Measurements from ENCODE around the gene GPR153. TPM values are rescaled to one million over a fixed set of nuclear protein-coding genes. Genes with fewer than 3 reads are reported as not detected.

GPR153 gene
- polyA plus RNA-seq, 1 of the 3 experiments (the other 2 are of a cell fraction): 6.6 TPM

GRCh38 chr1:6257541-6258069 lies 3.3 kb downstream of the GPR153 start:
- no peaks in the 10 kb centered on the region for H3F3A ChIP-seq (replicated peaks; ENCODE audit: insufficient read depth)
- no peak for DNase-seq
- no peaks in the 10 kb centered on the region for H3K36me3 ChIP-seq (replicated peaks in 1 of 2; ENCODE audit: control insufficient read depth in 1 of 2, insufficient read depth in 2 of 2, low read length in 1 of 2)
- WGBS (ENCODE audit: low lambda C conversion rate): 93% methylated on average over 4 of the region's 8 CpGs
- no peaks in the 10 kb centered on the region for H3K9me2 ChIP-seq
- no peaks in the 10 kb centered on the region for H3K27me3 ChIP-seq (ENCODE audit: insufficient read depth)
- H3K9ac ChIP-seq: no peak overlapping the region
- no peak overlapping the region for H3K4me2 ChIP-seq
- H3K4me1 ChIP-seq (ENCODE audit: control insufficient read depth in 1 of 2, insufficient read depth in 2 of 2, low read depth in 1 of 2, low read length in 1 of 2): peaks cover 0 to 18% of the 10 kb centered on the region in 2 experiments; a peak in 1 of 4 replicates
- no peaks in the 10 kb centered on the region for H4K20me1 ChIP-seq (ENCODE audit: insufficient read depth)
- no peak overlapping the region for H3K4me3 ChIP-seq (ENCODE audit: low read depth in 2 of 2, low read length in 1 of 2)
- POLR2A ChIA-PET: no interaction called here
- CTCF ChIA-PET: interaction anchor here (0.8 to 5.8 kb wide), 5 partner anchors 11 to 179 kb away, joined by 3 to 68 read pairs (median 4); no protein-coding TSS in a partner anchor
- H3K27ac ChIP-seq (ENCODE audit: low read depth in 2 of 2, low read length in 1 of 2): no peak overlapping the region
- no peak overlapping the region for H2AFZ ChIP-seq (ENCODE audit: low read depth)
- TF ChIP-seq ELF1 (IDR thresholded peaks at IDR 0.05) (no peak), GABPA (IDR thresholded peaks at IDR 0.05; ENCODE audit: low read depth) (no peak), RXRA (IDR thresholded peaks at IDR 0.05; ENCODE audit: borderline replicate concordance, low read depth) (no peak), EP300 (IDR thresholded peaks at IDR 0.05; ENCODE audit: borderline replicate concordance in 1 of 2, low read depth in 1 of 2, low read length in 1 of 2) (no peak), USF2 (IDR thresholded peaks at IDR 0.05; ENCODE audit: borderline replicate concordance, low read depth, low read length) (no peak)
- no peaks in the 10 kb centered on the region for H3K79me2 ChIP-seq (ENCODE audit: insufficient read depth)
- H3K9me3 ChIP-seq: no peaks in the 10 kb centered on the region

- Histone ChIP-seq H4K20me1 (ENCODE audit: insufficient read depth) (no peaks in the 10 kb centered on the region), H3K4me2 (no peak overlapping the region), H3F3A (replicated peaks; ENCODE audit: insufficient read depth) (no peaks in the 10 kb centered on the region), H3K27me3 (ENCODE audit: insufficient read depth) (no peaks in the 10 kb centered on the region), H3K36me3 (replicated peaks in 1 of 2; ENCODE audit: control insufficient read depth in 1 of 2, insufficient read depth in 2 of 2, low read length in 1 of 2) (no peaks in the 10 kb centered on the region), H3K4me1 (ENCODE audit: control insufficient read depth in 1 of 2, insufficient read depth in 2 of 2, low read depth in 1 of 2, low read length in 1 of 2) (peaks cover 0 to 9% of the 10 kb centered on the region in 2 experiments; a peak in 1 of 4 replicates), H3K9me2 (no peaks in the 10 kb centered on the region), H3K4me3 (ENCODE audit: low read depth in 2 of 2, low read length in 1 of 2) (no peak overlapping the region), H3K9ac (no peak overlapping the region), H2AFZ (ENCODE audit: low read depth) (no peak overlapping the region), H3K79me2 (ENCODE audit: insufficient read depth) (no peaks in the 10 kb centered on the region), H3K27ac (ENCODE audit: low read depth in 2 of 2, low read length in 1 of 2) (no peak overlapping the region), H3K9me3 (no peaks in the 10 kb centered on the region)
- DNase-seq: no peak
- POLR2A ChIA-PET: no interaction called here
- CTCF ChIA-PET: interaction anchor here (0.7 to 5.8 kb wide), 5 partner anchors 10 to 217 kb away, joined by 3 to 68 read pairs (median 4); no protein-coding TSS in a partner anchor
- TF ChIP-seq CTCF (IDR thresholded peaks at IDR 0.05): no peak
- TF ChIP-seq TAF1 (IDR thresholded peaks at IDR 0.05; ENCODE audit: borderline replicate concordance, low read depth, low read length): no peak
- TF ChIP-seq GABPA (IDR thresholded peaks at IDR 0.05; ENCODE audit: low read depth): no peak
- no peak for TF ChIP-seq IRF3 (IDR thresholded peaks at IDR 0.05; ENCODE audit: low read depth, low read length)
- TF ChIP-seq FOSL2 (IDR thresholded peaks at IDR 0.05; ENCODE audit: borderline replicate concordance, low read depth): no peak
- no peak for TF ChIP-seq RFX5 (IDR thresholded peaks at IDR 0.05; ENCODE audit: low read length)
- TF ChIP-seq RAD21 (IDR thresholded peaks at IDR 0.05; ENCODE audit: low read length): no peak
- TF ChIP-seq PBX3 (IDR thresholded peaks at IDR 0.05): no peak
- TF ChIP-seq SMC3 (IDR thresholded peaks at IDR 0.05; ENCODE audit: low read depth, low read length): no peak
- no peak for TF ChIP-seq EP300 (IDR thresholded peaks at IDR 0.05; ENCODE audit: borderline replicate concordance in 1 of 2, low read depth in 1 of 2, low read length in 1 of 2)
- no peak for TF ChIP-seq NFIC (IDR thresholded peaks at IDR 0.05; ENCODE audit: borderline replicate concordance)
- TF ChIP-seq FOXJ3 (CRISPR knock-in tag; IDR thresholded peaks at IDR 0.05): no peak
- no peak for TF ChIP-seq FOXM1 (IDR thresholded peaks at IDR 0.05; ENCODE audit: low read depth)
- TF ChIP-seq SIN3A (IDR thresholded peaks at IDR 0.05; ENCODE audit: borderline replicate concordance, low read depth, low read length): no peak
- no peak for TF ChIP-seq TCF12 (IDR thresholded peaks at IDR 0.05)
- no peak for TF ChIP-seq USF1 (IDR thresholded peaks at IDR 0.05; ENCODE audit: borderline replicate concordance, low read depth)
- TF ChIP-seq MXI1 (IDR thresholded peaks at IDR 0.05; ENCODE audit: low read depth, low read length): no peak
- TF ChIP-seq MEF2A (IDR thresholded peaks at IDR 0.05; ENCODE audit: borderline replicate concordance, low read depth): no peak
- WGBS (ENCODE audit: low lambda C conversion rate): 92% methylated on average over 11 of the region's 13 CpGs
Observed at GRCh38 chr1:6256645-6257044, 4.3 kb downstream of the GPR153 start.

All from SK-N-SH (cell line).